Activated T-cell treated with anti-CD3 and anti-CD28 coated beads, Interleukin-2, amount 50 U/mL, for 72 hours (primary cell): Measurements from ENCODE around the gene ALS2CL. TPM values are rescaled to one million over a fixed set of nuclear protein-coding genes. Genes with fewer than 3 reads are reported as not detected.

Source experiments
- ATAC-seq, 2 donors: fragments of 150-1000 bp; cut with Tn5 transposase; replicated peaks in 1 of 2; 2 replicates each; pipeline ENCODE4 v1.10.0; 2021; ENCODE audit warnings: moderate library complexity in 2 of 2, mild to moderate bottlenecking in 1 of 2
- DNase-seq, 2 donors: peaks; one replicate each; pipeline ENCODE4 v3.0.0; 2021 to 2022; ENCODE audit warnings: mixed read lengths in 1 of 2
- H3K27ac Mint-ChIP-seq: one replicate; pipeline ENCODE4 v1.8.0; 2022; ENCODE audit warnings: mild to moderate bottlenecking, moderate library complexity, mixed read lengths
- H3K27me3 Mint-ChIP-seq: one replicate; pipeline ENCODE4 v1.8.0; 2022; ENCODE audit warnings: low read depth, mixed read lengths
- H3K36me3 Mint-ChIP-seq, 2 donors: one replicate each; pipeline ENCODE4 v1.8.0; 2022; ENCODE audit warnings: mixed read lengths in 2 of 2, mild to moderate bottlenecking in 1 of 2; ENCODE audit not compliant: insufficient read depth in 2 of 2
- H3K4me1 Mint-ChIP-seq: one replicate; pipeline ENCODE4 v1.8.0; 2022; ENCODE audit warnings: low read depth, mixed read lengths
- H3K4me3 Mint-ChIP-seq, 2 donors: one replicate each; pipeline ENCODE4 v1.8.0; 2022; ENCODE audit warnings: mild to moderate bottlenecking in 2 of 2, mixed read lengths in 2 of 2, moderate library complexity in 2 of 2
- H3K9me3 Mint-ChIP-seq, 2 donors: one replicate each; pipeline ENCODE4 v1.8.0; 2022; ENCODE audit warnings: mixed read lengths in 2 of 2
- total RNA-seq, 2 donors: library from RNA; stranded (reverse); gene quantifications; one replicate each; pipeline ENCODE4 v1.2.3, GENCODE V29; 2022

ALS2CL gene
- total RNA-seq, 2 donors from 2014 or later = 1.9 to 3.1 TPM

DNA sequence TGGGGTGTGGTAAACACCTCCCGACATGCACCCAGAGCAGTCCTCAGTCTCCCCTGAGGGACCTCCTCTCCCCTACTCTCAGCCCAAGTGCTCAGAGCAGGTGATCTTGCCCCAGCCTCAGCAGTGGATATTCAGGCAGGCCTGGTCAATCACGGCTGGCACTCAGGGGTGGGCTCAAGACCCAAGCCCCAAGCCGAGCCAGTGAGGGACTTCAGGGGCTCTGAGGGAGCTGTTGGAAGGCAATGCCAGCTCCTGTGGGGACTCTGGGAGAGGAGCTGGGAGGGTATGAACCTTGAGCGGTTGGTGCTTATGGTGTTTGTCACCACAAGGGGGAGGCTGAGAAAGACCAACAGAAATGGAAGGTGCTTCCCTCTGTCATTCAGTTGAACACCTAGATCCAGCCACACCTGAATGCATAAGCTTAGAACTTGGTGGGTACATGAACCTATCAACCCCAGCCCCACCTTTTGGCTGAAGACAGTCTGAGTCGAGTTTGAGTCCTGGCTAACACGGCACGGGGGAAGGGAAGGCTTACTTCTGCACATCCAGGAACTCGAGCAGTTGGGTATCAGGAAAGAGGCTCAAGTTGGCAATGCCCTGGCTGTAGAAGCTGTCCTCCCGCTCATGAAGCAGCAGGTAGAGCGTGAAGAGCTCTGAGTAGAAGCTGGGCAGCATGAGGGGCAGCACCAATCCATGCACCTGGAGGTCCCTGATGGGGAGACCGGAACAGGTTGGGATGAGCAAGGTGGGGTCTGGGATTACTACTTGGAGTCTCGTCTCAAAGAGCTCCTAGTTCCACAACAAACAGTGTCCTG, 19.2 kb downstream of the ALS2CL start:
- Mint-ChIP-seq H3K4me1 (no peaks in the 10 kb centered on the region), H3K27ac (no peak overlapping the region), H3K36me3 (no peaks in the 10 kb centered on the region), H3K9me3 (no peaks in the 10 kb centered on the region), H3K27me3 (no peaks in the 10 kb centered on the region), H3K4me3 (no peak overlapping the region)
- DNase-seq (no peak), ATAC-seq (no peak)

DNA sequence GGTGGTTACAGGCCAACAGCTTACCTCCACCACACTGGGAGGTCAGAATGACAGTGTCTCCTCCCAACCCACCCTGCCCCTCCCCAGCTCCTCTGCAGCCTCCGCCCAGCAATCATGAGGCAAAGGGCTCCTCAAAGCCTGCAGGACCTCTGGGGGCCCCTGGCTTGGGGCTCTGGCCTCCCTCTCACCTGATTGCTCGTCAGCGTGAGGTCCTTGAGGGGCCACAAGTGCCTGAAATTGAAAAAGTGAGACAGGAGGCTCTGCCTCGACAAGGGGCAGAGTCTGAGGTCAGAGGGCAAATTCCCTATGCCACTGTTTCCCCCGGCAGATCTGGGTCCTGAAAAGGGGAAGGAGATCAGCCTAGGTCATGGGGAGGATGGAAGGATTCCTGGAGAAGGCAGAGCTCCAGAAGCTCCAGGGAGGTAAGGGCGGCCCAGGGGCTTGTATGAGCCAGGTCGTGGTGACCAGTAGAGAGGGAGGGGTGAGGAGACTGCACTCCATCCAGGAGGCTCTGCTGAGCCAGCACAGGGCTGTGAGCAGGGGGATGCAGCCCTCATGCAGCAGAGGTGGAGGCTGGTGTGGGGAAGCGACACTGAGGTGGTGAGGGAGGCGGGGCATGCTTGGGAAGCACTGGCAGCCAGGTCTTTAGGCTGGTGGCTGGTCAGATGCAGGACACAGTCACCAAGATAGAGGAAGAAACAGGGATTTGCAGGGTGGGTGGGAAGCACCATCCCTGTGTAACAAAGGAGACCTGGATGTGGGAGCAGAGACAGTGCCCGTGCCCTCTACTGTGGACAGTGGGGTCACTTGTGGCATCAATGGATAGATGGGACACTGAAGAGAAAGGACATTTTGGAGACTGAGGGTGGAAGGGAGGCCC, 20.1 kb downstream of the ALS2CL start:
- ATAC-seq = no peak
- DNase-seq = no peak
- no peak overlapping the region for H3K4me3 Mint-ChIP-seq
- H3K27me3 Mint-ChIP-seq = no peaks in the 10 kb centered on the region
- no peaks in the 10 kb centered on the region for H3K9me3 Mint-ChIP-seq
- H3K4me1 Mint-ChIP-seq = no peaks in the 10 kb centered on the region
- H3K27ac Mint-ChIP-seq = no peak overlapping the region
- no peaks in the 10 kb centered on the region for H3K36me3 Mint-ChIP-seq

DNA sequence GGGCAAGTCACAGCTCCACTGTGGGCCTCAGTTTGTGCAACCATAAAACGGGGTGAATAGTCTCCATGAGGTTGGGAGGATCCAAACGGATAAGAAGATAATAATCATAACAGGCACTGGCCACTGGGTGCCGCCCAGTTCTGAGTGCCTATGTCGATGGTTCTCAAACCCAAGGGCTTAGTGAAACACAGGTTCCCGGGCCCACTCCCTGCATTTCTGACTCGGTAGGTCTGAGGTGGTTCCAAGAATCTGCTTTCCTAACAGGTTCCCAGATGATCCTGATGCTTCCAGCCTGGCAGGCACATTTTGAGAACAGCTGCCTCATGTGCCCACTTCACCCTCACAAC, 21.2 kb downstream of the ALS2CL start:
- H3K27ac Mint-ChIP-seq = no peak overlapping the region
- H3K36me3 Mint-ChIP-seq = no peaks in the 10 kb centered on the region
- H3K4me1 Mint-ChIP-seq = no peaks in the 10 kb centered on the region
- no peak overlapping the region for H3K4me3 Mint-ChIP-seq
- H3K9me3 Mint-ChIP-seq = no peaks in the 10 kb centered on the region
- DNase-seq (no peak), ATAC-seq (no peak)
- no peaks in the 10 kb centered on the region for H3K27me3 Mint-ChIP-seq

DNA sequence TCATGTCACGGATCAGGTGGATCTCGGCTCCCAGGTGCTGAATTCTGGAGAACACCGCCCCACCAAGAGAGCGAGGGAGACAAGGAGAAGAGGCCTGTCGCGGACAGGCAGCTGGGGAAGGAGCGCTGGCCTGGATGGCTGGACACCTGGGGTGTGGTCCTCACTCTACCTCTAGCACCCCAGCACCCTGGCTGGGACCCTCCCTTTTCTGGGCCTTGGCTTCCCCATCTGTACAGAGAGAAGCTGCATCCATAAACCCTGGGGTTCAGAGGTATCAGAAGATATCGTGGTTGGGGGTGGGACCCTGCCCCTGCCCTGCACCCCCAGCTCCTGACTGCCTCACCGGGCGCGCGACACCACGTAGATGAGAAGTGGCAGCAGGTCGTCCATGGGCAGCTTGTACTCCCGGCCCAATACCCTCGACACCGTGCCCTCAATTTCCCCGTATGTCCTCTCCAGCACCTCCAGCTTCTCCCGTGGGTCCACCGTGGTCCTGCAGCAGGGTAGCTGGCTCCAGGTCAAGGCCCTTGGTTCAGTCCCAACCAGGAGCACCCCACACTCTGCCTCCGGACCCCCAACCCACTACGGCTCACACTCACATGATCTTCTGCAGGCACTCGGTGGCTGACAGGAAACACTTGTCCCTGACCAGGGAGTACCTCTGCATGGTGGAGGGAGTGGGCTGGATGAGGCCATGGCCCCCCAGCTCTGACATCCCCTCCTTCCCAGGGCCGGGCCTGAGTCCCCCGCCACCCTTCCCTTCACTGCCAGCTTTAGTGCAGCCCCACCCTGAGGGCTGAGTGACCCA, 21.7 kb downstream of the ALS2CL start:
- no peak for DNase-seq
- no peak overlapping the region for H3K27ac Mint-ChIP-seq

DNA sequence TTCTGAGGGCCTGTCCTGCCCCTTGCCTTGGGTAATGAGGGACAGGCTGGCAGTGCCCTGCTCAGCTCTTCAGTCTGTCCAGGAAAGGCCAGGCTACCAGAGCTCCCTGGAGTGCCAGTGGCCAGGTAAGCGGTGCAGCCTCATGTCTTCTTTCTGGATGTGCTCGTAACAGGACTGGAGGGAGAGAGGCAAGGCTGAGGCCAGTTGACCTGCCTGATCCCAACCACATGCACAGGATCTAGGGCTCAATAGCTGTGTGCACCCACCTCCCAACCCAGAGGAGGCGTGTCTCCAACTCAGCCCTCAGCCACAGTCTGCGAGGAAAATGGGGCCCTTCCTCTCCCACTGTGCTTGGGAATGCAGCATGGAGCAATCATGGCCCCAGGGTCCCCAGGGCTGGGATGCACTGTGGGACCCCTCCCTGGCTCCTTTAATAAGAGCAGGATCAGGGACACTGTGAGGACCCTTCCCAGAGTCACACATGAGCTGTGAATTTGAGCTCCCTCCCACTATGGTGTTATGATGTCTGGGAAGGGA, 22.5 kb downstream of the ALS2CL start:
- H3K27ac Mint-ChIP-seq = no peak overlapping the region
- no peaks in the 10 kb centered on the region for H3K9me3 Mint-ChIP-seq
- ATAC-seq (no peak), DNase-seq (no peak)
- no peaks in the 10 kb centered on the region for H3K4me1 Mint-ChIP-seq
- no peak overlapping the region for H3K4me3 Mint-ChIP-seq
- H3K27me3 Mint-ChIP-seq = no peaks in the 10 kb centered on the region
- H3K36me3 Mint-ChIP-seq = no peaks in the 10 kb centered on the region

More for the DNA sequence above, 21.7 kb downstream of the ALS2CL start:
- H3K4me1 Mint-ChIP-seq = no peaks in the 10 kb centered on the region
- no peaks in the 10 kb centered on the region for H3K9me3 Mint-ChIP-seq
- H3K27me3 Mint-ChIP-seq = no peaks in the 10 kb centered on the region
- ATAC-seq = no peak
- no peaks in the 10 kb centered on the region for H3K36me3 Mint-ChIP-seq
- H3K4me3 Mint-ChIP-seq = no peak overlapping the region

DNA sequence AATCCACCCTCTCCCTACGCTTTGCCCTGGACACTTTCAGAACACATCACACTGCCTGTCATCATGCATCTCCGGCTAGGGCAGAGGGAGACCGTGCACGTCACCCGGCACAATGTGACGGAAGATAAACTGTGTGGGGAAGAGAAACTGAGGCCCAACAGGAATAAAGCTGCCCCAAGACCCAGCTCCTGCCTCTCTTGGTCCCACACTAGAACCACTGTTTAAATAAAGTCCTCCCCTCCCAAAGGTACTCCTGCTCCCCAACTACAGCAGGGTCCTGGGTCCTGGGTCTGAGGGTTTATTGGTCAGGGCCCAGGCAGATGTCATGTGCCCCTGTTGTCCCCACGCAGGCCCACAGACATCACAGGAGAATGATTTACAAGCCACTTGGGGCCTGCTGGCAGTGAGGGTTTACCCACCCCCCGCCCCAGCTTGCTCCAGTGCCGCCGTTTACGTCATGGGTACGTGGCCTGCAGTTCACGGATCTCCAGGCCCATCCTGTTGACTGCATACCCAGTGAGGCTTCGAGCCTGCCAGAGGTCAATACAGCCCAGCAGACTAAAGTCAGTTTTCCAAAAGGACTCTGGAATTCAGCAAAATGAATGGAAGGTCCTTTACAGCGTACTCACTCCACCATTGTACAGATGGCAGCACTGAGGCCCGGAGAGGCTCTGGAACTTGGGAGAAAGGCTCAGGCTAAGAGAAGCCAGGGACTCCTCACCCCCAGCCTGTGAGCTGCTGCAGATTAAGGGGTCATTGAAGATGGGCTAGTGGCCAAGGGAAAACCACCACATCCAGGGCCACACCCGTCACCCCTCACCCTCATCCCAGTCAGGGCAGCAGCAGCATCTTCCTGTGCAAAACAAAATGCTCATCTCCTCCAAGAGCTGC, 23.2 kb downstream of the ALS2CL start:
- H3K27me3 Mint-ChIP-seq = no peaks in the 10 kb centered on the region
- DNase-seq (no peak), ATAC-seq (no peak)
- H3K4me3 Mint-ChIP-seq = no peak overlapping the region
- no peaks in the 10 kb centered on the region for H3K9me3 Mint-ChIP-seq
- H3K4me1 Mint-ChIP-seq = no peaks in the 10 kb centered on the region
- H3K27ac Mint-ChIP-seq = no peak overlapping the region
- H3K36me3 Mint-ChIP-seq = no peaks in the 10 kb centered on the region

DNA sequence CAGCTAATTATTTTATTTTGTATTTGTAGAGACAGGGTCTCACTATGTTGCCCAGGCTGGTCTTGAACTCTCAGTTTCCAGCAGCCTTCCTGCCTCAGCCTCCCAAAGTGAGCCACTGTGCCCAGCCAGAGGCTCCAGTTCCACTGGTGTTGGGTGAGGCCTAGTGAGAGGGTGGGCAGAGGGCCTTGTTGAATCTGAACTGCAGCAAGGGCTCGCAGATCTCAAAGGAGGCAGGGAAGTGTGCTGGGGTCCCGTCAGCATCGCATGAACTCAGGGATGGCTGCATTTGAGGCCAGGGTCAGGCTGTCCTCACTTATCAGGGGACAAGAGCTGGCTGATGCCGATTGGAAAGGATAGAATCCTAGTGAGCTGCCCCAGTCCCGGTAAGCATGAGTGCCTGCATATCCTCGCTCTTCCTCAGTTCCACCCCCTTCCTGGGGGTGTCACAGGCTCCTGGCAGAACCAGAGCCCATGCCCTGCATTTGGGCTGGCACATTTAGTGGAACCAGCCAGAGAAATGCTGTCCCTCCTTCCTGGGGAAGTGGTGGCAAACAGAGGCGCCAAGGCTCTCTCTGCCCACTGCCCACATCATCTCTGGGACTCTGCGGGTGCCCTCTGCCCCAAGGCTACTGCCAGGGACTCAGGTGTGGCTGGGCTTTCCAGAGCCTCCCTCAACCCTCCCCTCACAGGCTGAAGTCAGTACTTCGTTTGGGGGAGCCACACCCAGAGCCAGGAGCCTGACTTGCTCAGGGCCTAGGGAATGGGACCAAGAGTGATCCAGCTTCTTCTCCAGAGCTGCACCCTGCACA, 24.1 kb downstream of the ALS2CL start:
- Mint-ChIP-seq H3K27ac (no peak overlapping the region), H3K4me1 (no peaks in the 10 kb centered on the region), H3K36me3 (no peaks in the 10 kb centered on the region), H3K27me3 (no peaks in the 10 kb centered on the region), H3K4me3 (no peak overlapping the region), H3K9me3 (no peaks in the 10 kb centered on the region)
- no peak for DNase-seq
- no peak for ATAC-seq

DNA sequence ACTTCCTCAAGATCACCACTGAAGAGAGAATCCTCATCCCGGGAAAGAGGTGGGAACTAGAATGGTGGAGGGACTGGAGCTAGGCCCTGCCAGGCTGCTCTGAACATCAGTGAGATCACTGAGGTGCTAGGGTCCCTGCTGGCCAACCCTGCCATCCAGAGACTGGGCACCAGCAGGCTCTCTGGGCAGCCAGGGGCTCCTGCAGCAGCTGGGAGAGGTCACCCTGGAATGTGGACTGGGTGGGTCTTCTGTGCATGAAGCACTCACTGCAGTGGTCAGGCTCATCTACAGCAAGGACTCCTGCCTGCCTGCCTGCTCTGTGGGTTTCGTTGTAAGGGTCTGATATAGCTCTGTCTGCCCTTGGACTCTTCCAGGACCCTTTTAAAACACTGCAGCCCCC, 24.9 kb downstream of the ALS2CL start:
- H3K36me3 Mint-ChIP-seq = no peaks in the 10 kb centered on the region
- no peak for DNase-seq
- H3K27me3 Mint-ChIP-seq = no peaks in the 10 kb centered on the region
- ATAC-seq = no peak
- no peak overlapping the region for H3K27ac Mint-ChIP-seq
- H3K4me3 Mint-ChIP-seq = no peak overlapping the region
- no peaks in the 10 kb centered on the region for H3K4me1 Mint-ChIP-seq
- no peaks in the 10 kb centered on the region for H3K9me3 Mint-ChIP-seq

DNA sequence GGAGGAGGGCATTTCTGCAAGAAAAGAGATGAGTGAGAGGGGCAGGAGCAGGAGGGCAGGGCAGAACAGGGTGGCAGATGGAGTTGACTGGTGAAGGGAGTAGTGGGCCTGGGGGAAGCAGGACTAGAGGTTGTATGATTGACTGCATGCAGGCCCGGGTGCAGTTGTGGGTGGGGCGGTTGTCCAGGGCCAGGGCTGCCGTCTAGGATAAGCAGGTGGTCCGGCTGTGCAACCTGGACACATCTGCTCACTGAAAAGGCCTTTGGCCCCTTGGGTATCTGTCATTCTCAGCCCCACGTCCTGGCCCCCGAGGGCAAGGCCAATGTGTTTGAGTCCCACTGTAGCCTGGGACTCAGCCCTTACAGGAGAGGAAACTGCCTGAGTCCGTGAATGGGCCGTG, 25.4 kb downstream of the ALS2CL start:
- Mint-ChIP-seq H3K27me3 (no peaks in the 10 kb centered on the region), H3K4me1 (no peaks in the 10 kb centered on the region), H3K36me3 (no peaks in the 10 kb centered on the region), H3K4me3 (no peak overlapping the region), H3K27ac (no peak overlapping the region), H3K9me3 (no peaks in the 10 kb centered on the region)
- ATAC-seq = no peak
- DNase-seq = no peak

DNA sequence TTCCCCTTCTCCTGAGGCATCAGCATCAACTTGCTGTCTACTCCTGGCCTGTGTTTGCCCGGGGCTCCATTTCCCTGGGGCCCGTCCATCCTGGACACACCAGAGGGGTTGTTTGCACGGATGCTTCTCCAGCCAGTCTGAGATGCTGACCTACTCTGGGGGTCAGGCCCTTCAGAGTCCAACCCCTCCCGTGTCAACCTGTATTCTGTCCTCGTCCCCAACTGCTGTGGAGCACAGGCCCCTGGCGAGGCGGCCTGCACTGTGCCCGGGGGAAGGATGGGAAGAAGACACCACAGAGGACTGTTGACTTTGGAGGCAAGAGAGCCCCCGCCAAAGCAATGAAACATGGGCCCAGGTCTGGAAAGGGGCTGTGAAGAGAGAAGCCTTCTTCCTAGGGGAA, 25.8 kb downstream of the ALS2CL start:
- Mint-ChIP-seq H3K4me3 (no peak overlapping the region), H3K36me3 (no peaks in the 10 kb centered on the region), H3K9me3 (no peaks in the 10 kb centered on the region), H3K27me3 (no peaks in the 10 kb centered on the region), H3K27ac (peak overlapping the region; percentile 48), H3K4me1 (no peaks in the 10 kb centered on the region)
- DNase-seq (no peak), ATAC-seq (no peak)

DNA sequence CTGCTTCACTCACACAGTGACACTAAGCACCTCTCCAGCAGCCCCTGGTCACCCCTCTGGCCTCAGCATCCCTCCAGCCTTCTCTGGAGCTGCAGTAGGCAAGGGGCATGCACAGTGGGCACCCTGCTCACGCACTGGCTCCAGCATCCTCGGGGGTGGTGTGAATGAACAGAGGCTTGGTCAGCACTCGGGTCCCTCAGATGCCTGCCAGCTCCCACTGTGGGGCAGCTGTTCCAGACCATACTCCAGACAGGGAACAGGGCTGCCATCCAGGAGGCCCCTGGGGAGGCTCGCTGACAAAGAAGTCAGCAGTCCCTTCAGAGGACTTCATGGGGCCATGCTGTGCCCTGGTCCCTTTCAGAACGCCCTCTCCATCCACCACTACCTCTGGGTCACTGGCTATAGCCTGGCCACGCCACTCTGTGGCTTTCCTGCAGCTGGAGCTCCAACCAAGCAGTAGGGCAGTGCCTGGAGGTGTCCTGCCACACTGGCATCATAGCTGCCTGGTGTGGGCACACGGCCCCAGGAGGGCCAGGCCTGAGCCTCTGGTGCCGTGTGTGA, 26.3 kb downstream of the ALS2CL start:
- DNase-seq (no peak), ATAC-seq (no peak)
- Mint-ChIP-seq H3K4me1 (no peaks in the 10 kb centered on the region), H3K36me3 (no peaks in the 10 kb centered on the region), H3K4me3 (no peak overlapping the region), H3K27ac (no peak overlapping the region), H3K9me3 (no peaks in the 10 kb centered on the region), H3K27me3 (no peaks in the 10 kb centered on the region)
